GM18907 (cell line): ENCODE results near the gene TMED9.
"Not testable (repeated sequence)": the region's sequence is repeated elsewhere in the genome, so short reads cannot be mapped to it uniquely, and the experiment has no call there.

ENCODE experiments used
- ATAC-seq: cut with Tn5 transposase; IDR thresholded peaks from one replicate; pipeline ENCODE4 v1.9.1; 2021; ENCODE audit warnings: mild to moderate bottlenecking, moderate library complexity; ENCODE audit not compliant: unreplicated experiment

The TMED9 gene

DNA sequence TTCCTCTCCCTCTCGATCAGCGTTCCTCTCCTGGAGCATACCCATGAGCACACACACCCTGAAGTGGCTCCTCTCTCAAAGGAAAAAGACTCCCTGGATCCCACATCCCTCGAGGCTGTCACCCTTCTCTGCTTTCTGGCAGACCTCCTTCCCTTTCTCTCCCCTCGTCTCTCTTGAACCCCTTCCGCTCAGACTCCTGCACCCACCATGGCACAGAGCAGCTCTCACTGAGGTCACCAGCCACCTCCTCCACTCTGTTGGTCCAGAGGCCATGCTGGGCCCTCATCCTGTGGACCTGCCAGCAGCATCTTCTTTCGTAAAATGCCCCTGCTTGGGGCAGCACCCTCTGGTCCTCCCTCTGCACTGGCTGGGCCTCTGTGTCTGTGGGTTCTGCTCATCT is 13.7 kb downstream of the TMED9 start:
- no peak for ATAC-seq

GRCh38 chr5:177606071-177607051 is 14.4 kb downstream of the TMED9 start:
- ATAC-seq, result no peak

DNA sequence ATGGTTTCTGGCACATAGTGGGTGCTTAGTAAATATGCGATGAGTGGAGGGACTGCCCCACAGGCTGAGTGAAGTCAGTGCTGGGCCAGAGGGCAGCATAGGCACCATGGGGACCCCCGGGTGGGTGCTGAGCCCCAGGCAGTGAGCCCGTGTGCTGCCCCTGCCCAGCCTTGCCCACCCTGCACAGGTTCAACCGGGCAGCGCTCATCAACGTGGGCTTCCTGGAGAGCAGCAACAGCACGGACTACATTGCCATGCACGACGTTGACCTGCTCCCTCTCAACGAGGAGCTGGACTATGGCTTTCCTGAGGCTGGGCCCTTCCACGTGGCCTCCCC is 15.1 kb downstream of the TMED9 start:
- peak; percentile 8 for ATAC-seq

DNA sequence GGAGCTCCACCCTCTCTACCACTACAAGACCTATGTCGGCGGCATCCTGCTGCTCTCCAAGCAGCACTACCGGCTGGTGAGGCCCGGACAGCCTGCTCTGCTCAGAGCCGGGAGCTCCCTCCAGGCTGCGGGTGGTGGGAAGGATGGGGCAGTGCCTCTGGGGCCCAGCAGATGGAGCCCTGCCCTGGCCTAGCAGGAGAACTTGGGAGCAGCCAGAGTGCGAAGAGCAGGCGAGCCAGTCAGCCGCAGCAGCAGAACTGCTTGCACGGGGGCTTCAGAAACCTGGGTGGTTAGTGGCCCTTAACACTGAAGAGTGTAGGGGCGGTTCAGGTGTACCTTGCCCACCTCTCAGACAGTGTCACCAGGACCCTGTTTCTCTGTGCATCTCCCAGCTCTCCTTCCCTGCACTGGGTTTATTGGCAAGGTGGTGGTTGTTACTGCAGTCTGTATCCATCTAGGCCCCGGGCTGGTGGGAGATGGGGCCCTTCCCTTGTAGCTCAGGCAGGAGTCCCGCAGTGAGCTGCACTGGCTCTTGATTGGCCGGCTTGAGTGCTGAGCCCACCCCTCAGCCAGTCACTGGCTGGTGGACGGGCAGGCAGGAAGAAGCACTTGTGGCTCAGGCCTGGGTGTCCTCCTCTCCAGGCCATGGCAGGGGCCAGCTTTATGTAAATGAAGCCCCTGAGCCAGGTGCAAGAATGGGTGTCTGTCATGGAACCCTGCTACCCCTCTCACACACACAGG is 15.6 kb downstream of the TMED9 start:
- ATAC-seq, result peak; percentile 46

DNA sequence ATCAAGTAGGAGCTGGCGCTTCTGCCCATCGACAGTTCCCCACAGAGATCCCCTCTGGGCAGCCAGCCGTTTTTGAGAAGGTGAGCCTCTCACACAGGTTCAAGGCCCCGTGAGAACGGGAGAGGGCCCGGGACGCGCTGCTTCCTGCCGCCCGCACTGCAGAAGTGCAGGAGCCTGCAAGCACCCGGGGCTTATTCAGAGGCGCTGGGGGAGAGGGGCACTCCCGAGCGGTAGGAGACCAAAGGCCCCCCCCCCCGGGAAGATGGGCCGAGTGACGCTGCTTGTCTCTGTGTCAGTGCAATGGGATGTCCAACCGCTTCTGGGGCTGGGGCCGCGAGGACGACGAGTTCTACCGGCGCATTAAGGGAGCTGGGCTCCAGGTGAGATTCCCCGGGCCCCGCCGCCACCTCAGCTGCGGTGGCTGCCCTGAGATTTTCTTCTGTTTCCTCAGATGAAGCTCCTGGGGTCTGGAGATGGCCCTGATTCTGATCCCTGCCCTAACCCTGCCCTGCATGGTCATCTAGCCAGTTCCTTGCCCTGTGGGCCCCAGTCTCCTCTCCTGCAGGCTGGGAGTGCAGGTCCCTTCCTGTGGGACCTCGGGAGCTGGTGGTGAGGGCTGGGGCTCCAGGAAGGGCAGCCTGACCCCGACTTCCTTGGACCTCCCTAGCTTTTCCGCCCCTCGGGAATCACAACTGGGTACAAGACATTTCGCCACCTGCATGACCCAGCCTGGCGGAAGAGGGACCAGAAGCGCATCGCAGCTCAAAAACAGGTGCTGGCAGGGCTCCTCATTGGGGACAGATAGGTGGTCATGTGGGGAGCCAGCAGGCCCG is 16.5 kb downstream of the TMED9 start:
- no peak for ATAC-seq

GRCh38 chr5:177609076-177610059 is 17.4 kb downstream of the TMED9 start:
- no peak for ATAC-seq

DNA sequence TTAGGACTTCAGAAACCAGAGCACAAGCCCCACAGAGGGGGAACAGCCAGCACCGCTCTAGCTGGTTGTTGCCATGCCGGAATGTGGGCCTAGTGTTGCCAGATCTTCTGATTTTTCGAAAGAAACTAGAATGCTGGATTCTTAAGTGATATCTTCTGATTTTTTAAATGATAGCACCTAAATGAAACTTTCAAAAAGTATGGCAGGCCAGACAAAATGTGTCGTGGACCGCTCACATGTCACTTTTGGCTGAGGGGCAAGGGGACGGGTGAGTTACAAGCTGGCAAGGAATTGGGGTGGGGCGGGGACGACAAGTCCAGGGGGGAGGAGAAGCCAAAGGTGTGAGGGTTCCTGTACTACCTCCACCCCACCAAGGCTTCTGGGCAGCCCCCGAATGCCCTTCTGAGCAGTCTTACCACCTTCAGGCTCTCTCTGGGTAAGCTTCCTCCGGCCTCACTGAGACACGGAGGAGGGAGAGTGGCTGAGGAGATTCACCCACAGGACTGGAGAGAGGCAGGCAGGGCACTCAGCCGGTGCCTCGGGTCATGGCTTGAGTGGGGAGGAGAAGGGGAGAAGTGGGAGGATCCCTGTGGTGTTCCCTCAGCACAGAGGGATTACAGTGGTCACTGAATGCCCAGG is 18.2 kb downstream of the TMED9 start:
- ATAC-seq, result no peak

GRCh38 chr5:177610770-177611445 is 18.9 kb downstream of the TMED9 start:
- no peak for ATAC-seq

- ATAC-seq, result no peak
Observed at GRCh38 chr5:177611446-177612214, 19.6 kb downstream of the TMED9 start.

- ATAC-seq, result no peak
Observed at GRCh38 chr5:177612215-177612673, 20.2 kb downstream of the TMED9 start.

DNA sequence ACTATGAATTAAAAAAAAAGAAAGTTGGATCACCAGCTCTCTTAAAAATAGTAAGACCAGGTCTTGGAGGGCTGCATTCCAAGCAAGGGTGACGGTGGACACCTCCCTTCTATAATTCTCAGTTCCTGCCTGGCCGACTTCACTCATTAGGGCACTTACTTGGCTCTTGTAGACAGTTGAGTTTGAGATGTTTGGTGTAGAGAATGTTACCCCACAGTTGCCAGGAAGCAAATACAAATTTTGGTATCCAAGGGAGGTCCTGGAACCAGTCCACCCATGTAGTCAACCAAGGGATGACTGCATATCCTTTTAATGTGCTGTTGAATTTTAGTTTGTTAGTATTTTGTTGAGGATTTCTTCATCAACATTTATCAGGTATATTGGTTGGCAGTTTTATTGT is 28.6 kb downstream of the TMED9 start:
- ATAC-seq, result no peak

- ATAC-seq, result not testable (repeated sequence)
Observed at GRCh38 chr5:177624172-177624571, 32.2 kb downstream of the TMED9 start.

DNA sequence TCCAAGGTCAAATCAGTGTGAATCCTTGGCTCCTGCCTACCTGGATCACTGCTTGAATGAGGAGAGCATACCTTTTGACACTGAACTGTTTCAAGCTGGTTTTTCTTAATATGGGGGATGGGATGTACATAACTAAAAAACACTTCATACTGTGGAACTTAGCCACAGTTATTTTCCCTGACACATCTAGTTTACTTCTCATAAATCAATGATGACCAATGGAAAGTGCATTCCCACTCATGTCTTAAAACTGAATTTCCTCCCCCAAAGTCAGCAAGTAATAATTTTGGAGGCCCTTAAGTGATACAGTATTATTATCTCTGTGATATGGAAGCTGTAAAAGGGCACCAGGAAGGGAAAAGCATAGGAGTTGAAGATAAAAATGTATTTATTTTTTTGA is 38.2 kb downstream of the TMED9 start:
- ATAC-seq, result not testable (repeated sequence)

- not testable (repeated sequence) for ATAC-seq
Observed at GRCh38 chr5:177634912-177635311, 42.9 kb downstream of the TMED9 start.

GRCh38 chr5:177645462-177645861 is 53.5 kb downstream of the TMED9 start:
- ATAC-seq, result not testable (repeated sequence)
